GM23338 (cell line): ENCODE measurements around the gene ZNF385B. TPM values are rescaled to one million over a fixed set of nuclear protein-coding genes. Genes with fewer than 3 reads are reported as not detected.

Experiments
- ATAC-seq: fragments of 200-7000 bp; cut with Tn5 transposase; 3 replicates; pipeline ENCODE4 v1.9.1; 2020
- DNase-seq: peaks from one replicate; pipeline ENCODE4 v3.0.0-alpha.2; 2015; ENCODE audit warnings: low spot score
- H2AFZ ChIP-seq: fragments of 200-600 bp; sonication (generic); 2 replicates; pipeline ENCODE4 v1.8.0; 2016; ENCODE audit warnings: antibody characterized with exemption, mild to moderate bottlenecking, moderate library complexity
- H3F3A ChIP-seq: fragments of 200-600 bp; sonication (generic); replicated peaks from 2 replicates; pipeline ENCODE4 v1.8.0; 2017; ENCODE audit warnings: antibody characterized with exemption, mixed run types, low read depth
- H3K27ac ChIP-seq: fragments of 200-600 bp; sonication (generic); 2 replicates; pipeline ENCODE4 v1.6.1; 2016; ENCODE audit warnings: low read depth
- H3K27me3 ChIP-seq: fragments of 200-600 bp; sonication (generic); 2 replicates; pipeline ENCODE4 v1.8.0; 2016; ENCODE audit warnings: mild to moderate bottlenecking, mixed run types, moderate library complexity; ENCODE audit not compliant: insufficient read depth
- H3K36me3 ChIP-seq: fragments of 200-600 bp; sonication (generic); 2 replicates; pipeline ENCODE4 v1.8.0; 2016; ENCODE audit warnings: mild to moderate bottlenecking; ENCODE audit not compliant: insufficient read depth
- H3K4me1 ChIP-seq: fragments of 200-600 bp; sonication (generic); 2 replicates; pipeline ENCODE4 v1.8.0; 2016; ENCODE audit warnings: mild to moderate bottlenecking, moderate library complexity; ENCODE audit not compliant: insufficient read depth
- H3K4me2 ChIP-seq: fragments of 200-600 bp; sonication (generic); 2 replicates; pipeline ENCODE4 v1.7.1; 2017; ENCODE audit warnings: mixed run types
- H3K4me3 ChIP-seq: fragments of 200-600 bp; sonication (generic); 2 replicates; pipeline ENCODE4 v1.6.1; 2016; ENCODE audit warnings: mixed run types
- H3K79me2 ChIP-seq: fragments of 200-600 bp; sonication (generic); replicated peaks from 2 replicates; pipeline ENCODE4 v1.8.0; 2017; ENCODE audit warnings: mild to moderate bottlenecking; ENCODE audit not compliant: insufficient read depth
- H3K9me2 ChIP-seq: fragments of 200-600 bp; sonication (generic); 2 replicates; pipeline ENCODE4 v1.8.0; 2017; ENCODE audit not compliant: insufficient read depth
- H4K20me1 ChIP-seq: fragments of 200-600 bp; sonication (generic); replicated peaks from 2 replicates; pipeline ENCODE4 v1.8.0; 2017; ENCODE audit warnings: mild to moderate bottlenecking; ENCODE audit not compliant: insufficient read depth
- H3K27ac Mint-ChIP-seq: 2 replicates; pipeline ENCODE4 v1.8.0; 2020; ENCODE audit warnings: inconsistent platforms, mild to moderate bottlenecking, moderate library complexity, mixed read lengths
- H3K27me3 Mint-ChIP-seq: 3 replicates; pipeline ENCODE4 v1.8.0; 2022; ENCODE audit warnings: low read depth, mild to moderate bottlenecking, moderate library complexity, mixed read lengths, inconsistent platforms; ENCODE audit not compliant: insufficient read depth, poor library complexity
- H3K36me3 Mint-ChIP-seq: 3 replicates; pipeline ENCODE4 v1.8.0; 2021; ENCODE audit warnings: low read depth, mild to moderate bottlenecking, inconsistent platforms, moderate library complexity, mixed read lengths
- H3K4me1 Mint-ChIP-seq: 3 replicates; pipeline ENCODE4 v1.8.0; 2020; ENCODE audit warnings: mild to moderate bottlenecking, inconsistent platforms, mixed read lengths
- H3K4me3 Mint-ChIP-seq: 3 replicates; pipeline ENCODE4 v1.8.0; 2021; ENCODE audit warnings: moderate library complexity, mild to moderate bottlenecking, inconsistent platforms, mixed read lengths
- H3K9me3 Mint-ChIP-seq: 3 replicates; pipeline ENCODE4 v1.8.0; 2020; ENCODE audit warnings: moderate library complexity, mild to moderate bottlenecking, inconsistent platforms, mixed read lengths
- CREB1 ChIP-seq: fragments of 250-450 bp; sonication (Bioruptor Pico); IDR thresholded peaks from 2 replicates; pipeline ENCODE4 v1.5.0; 2020; ENCODE audit warnings: low read depth, mild to moderate bottlenecking, moderate library complexity
- EZH2 ChIP-seq: fragments of 200-600 bp; sonication (generic); IDR thresholded peaks from one replicate; pipeline ENCODE4 v1.8.0; 2017; ENCODE audit warnings: antibody characterized with exemption, mild to moderate bottlenecking, low read depth; ENCODE audit not compliant: unreplicated experiment
- EZH2phosphoT487 ChIP-seq: fragments of 200-600 bp; sonication (generic); IDR thresholded peaks from one replicate; pipeline ENCODE4 v1.8.1; 2018; ENCODE audit warnings: antibody characterized with exemption; ENCODE audit not compliant: unreplicated experiment
- JUNB ChIP-seq: IDR thresholded peaks from one replicate; pipeline ENCODE4 v1.6.1; 2016; ENCODE audit warnings: antibody characterized with exemption; ENCODE audit not compliant: unreplicated experiment
- NANOG ChIP-seq: IDR thresholded peaks from 2 replicates; pipeline ENCODE4 v1.6.1; 2016; ENCODE audit warnings: antibody characterized with exemption, borderline replicate concordance
- POLR2AphosphoS5 ChIP-seq: IDR thresholded peaks from 2 replicates; pipeline ENCODE4 v1.6.1; 2016; ENCODE audit warnings: antibody characterized with exemption, low read depth
- STAT1 ChIP-seq: IDR thresholded peaks from one replicate; pipeline ENCODE4 v1.6.1; 2016; ENCODE audit warnings: antibody characterized with exemption; ENCODE audit not compliant: unreplicated experiment
- ZNF114 ChIP-seq: fragments of 250-450 bp; sonication (Bioruptor Pico); IDR thresholded peaks from 2 replicates; pipeline ENCODE4 v1.5.0; 2020; ENCODE audit warnings: mild to moderate bottlenecking, moderate library complexity
- ZNF331 ChIP-seq: fragments of 250-450 bp; sonication (Bioruptor Pico); IDR thresholded peaks from 2 replicates; pipeline ENCODE4 v1.5.0; 2020; ENCODE audit warnings: low read depth, mild to moderate bottlenecking, moderate library complexity
- polyA plus RNA-seq: library from polyadenylated mRNA; unstranded; fragments of >200 nt; fragmentation: Nextera tagmentation; extraction: Ambion mirVana; gene quantifications from 2 replicates; pipeline ENCODE4 v1.2.1, GENCODE V29; 2016
- total RNA-seq: library from RNA; depleted of rRNA; stranded (reverse); fragments of >200 nt; shearing (Covaris generic); gene quantifications from 2 replicates; pipeline ENCODE4 v1.2.3, GENCODE V29; 2014
- TF ChIP-seq, protein P1 (sequence below): IDR thresholded peaks from 2 replicates; pipeline ENCODE4 v1.6.1; 2016; ENCODE audit warnings: antibody characterized with exemption
- TF ChIP-seq, protein P2 (sequence below): fragments of 250-450 bp; sonication (Bioruptor Pico); IDR thresholded peaks from 2 replicates; pipeline ENCODE4 v1.5.0; 2020; ENCODE audit warnings: mild to moderate bottlenecking, moderate library complexity
- TF ChIP-seq, protein P3 (sequence below): IDR thresholded peaks from one replicate; pipeline ENCODE4 v1.6.1; 2018; ENCODE audit warnings: antibody characterized with exemption; ENCODE audit not compliant: unreplicated experiment
- TF ChIP-seq, protein P4 (sequence below), 2 experiments: fragments of 200-600 bp in 1 of 2; sonication (generic) in 1 of 2; conservative IDR thresholded peaks; 2 replicates each; pipeline versions ENCODE4 v1.5.1 to v1.6.1; 2016 to 2017; ENCODE audit warnings: antibody characterized with exemption in 2 of 2, low read depth in 2 of 2, mild to moderate bottlenecking in 2 of 2, moderate library complexity in 1 of 2

Gene ZNF385B
- total and polyA plus RNA-seq, 2 experiments from 2014 or later: 1.5 to 4.6 TPM

DNA sequence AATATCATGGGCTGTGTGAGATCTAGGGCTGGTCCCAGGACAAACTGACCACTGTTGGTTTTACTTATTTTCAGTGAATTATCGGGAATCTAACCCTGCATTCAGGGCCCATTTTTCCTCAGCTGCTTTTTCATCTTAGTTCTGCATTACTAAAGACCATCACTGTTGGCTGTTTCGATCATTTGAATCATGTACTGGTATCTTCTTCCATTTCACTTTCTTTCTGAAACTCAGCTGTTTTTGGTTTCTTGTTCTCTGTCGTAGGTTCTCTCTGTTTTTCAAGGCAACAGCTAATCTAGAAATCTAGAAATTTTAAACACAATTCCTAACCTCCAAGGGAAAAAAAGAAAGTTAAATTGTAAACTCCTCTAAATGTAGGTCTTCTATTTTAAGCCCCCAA is 436.8 kb downstream of the ZNF385B start:
- Histone ChIP-seq H4K20me1 (no peaks in the 10 kb centered on the region), H3K27ac (no peak overlapping the region), H3K4me2 (no peak overlapping the region), H3K36me3 (no peaks in the 10 kb centered on the region), H3F3A (no peaks in the 10 kb centered on the region), H3K27me3 (no peaks in the 10 kb centered on the region), H3K9me2 (no peaks in the 10 kb centered on the region; the same call in 1 of the 2 replicates), H3K79me2 (no peaks in the 10 kb centered on the region), H3K4me3 (no peak overlapping the region), H2AFZ (peak overlapping the region; percentile 17; the same call in 1 of the 2 replicates), H3K4me1 (peaks cover 20% of the 10 kb centered on the region)
- Mint-ChIP-seq H3K9me3 (no peaks in the 10 kb centered on the region), H3K4me1 (peaks cover 18% of the 10 kb centered on the region), H3K27ac (no peak overlapping the region), H3K4me3 (no peak overlapping the region), H3K27me3 (peaks cover 2% of the 10 kb centered on the region), H3K36me3 (no peaks in the 10 kb centered on the region)
- no peak for DNase-seq
- TF ChIP-seq, protein P1, sequence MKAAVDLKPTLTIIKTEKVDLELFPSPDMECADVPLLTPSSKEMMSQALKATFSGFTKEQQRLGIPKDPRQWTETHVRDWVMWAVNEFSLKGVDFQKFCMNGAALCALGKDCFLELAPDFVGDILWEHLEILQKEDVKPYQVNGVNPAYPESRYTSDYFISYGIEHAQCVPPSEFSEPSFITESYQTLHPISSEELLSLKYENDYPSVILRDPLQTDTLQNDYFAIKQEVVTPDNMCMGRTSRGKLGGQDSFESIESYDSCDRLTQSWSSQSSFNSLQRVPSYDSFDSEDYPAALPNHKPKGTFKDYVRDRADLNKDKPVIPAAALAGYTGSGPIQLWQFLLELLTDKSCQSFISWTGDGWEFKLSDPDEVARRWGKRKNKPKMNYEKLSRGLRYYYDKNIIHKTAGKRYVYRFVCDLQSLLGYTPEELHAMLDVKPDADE: no peak
- TF ChIP-seq ZNF331 (no peak), ZNF114 (CRISPR knock-in tag) (no peak), NANOG (no peak), CREB1 (CRISPR knock-in tag) (no peak), POLR2AphosphoS5 (no peak), EZH2 (no peak), STAT1 (no peak), EZH2phosphoT487 (no peak), JUNB (no peak)
- TF ChIP-seq, protein P2, sequence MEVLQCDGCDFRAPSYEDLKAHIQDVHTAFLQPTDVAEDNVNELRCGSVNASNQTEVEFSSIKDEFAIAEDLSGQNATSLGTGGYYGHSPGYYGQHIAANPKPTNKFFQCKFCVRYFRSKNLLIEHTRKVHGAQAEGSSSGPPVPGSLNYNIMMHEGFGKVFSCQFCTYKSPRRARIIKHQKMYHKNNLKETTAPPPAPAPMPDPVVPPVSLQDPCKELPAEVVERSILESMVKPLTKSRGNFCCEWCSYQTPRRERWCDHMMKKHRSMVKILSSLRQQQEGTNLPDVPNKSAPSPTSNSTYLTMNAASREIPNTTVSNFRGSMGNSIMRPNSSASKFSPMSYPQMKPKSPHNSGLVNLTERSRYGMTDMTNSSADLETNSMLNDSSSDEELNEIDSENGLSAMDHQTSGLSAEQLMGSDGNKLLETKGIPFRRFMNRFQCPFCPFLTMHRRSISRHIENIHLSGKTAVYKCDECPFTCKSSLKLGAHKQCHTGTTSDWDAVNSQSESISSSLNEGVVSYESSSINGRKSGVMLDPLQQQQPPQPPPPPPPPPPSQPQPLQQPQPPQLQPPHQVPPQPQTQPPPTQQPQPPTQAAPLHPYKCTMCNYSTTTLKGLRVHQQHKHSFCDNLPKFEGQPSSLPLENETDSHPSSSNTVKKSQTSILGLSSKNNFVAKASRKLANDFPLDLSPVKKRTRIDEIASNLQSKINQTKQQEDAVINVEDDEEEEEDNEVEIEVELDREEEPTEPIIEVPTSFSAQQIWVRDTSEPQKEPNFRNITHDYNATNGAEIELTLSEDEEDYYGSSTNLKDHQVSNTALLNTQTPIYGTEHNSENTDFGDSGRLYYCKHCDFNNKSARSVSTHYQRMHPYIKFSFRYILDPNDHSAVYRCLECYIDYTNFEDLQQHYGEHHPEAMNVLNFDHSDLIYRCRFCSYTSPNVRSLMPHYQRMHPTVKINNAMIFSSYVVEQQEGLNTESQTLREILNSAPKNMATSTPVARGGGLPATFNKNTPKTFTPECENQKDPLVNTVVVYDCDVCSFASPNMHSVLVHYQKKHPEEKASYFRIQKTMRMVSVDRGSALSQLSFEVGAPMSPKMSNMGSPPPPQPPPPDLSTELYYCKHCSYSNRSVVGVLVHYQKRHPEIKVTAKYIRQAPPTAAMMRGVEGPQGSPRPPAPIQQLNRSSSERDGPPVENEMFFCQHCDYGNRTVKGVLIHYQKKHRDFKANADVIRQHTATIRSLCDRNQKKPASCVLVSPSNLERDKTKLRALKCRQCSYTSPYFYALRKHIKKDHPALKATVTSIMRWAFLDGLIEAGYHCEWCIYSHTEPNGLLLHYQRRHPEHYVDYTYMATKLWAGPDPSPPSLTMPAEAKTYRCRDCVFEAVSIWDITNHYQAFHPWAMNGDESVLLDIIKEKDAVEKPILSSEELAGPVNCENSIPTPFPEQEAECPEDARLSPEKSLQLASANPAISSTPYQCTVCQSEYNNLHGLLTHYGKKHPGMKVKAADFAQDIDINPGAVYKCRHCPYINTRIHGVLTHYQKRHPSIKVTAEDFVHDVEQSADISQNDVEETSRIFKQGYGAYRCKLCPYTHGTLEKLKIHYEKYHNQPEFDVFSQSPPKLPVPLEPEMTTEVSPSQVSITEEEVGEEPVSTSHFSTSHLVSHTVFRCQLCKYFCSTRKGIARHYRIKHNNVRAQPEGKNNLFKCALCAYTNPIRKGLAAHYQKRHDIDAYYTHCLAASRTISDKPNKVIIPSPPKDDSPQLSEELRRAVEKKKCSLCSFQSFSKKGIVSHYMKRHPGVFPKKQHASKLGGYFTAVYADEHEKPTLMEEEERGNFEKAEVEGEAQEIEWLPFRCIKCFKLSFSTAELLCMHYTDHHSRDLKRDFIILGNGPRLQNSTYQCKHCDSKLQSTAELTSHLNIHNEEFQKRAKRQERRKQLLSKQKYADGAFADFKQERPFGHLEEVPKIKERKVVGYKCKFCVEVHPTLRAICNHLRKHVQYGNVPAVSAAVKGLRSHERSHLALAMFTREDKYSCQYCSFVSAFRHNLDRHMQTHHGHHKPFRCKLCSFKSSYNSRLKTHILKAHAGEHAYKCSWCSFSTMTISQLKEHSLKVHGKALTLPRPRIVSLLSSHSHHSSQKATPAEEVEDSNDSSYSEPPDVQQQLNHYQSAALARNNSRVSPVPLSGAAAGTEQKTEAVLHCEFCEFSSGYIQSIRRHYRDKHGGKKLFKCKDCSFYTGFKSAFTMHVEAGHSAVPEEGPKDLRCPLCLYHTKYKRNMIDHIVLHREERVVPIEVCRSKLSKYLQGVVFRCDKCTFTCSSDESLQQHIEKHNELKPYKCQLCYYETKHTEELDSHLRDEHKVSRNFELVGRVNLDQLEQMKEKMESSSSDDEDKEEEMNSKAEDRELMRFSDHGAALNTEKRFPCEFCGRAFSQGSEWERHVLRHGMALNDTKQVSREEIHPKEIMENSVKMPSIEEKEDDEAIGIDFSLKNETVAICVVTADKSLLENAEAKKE: no peak
- TF ChIP-seq, protein P3, sequence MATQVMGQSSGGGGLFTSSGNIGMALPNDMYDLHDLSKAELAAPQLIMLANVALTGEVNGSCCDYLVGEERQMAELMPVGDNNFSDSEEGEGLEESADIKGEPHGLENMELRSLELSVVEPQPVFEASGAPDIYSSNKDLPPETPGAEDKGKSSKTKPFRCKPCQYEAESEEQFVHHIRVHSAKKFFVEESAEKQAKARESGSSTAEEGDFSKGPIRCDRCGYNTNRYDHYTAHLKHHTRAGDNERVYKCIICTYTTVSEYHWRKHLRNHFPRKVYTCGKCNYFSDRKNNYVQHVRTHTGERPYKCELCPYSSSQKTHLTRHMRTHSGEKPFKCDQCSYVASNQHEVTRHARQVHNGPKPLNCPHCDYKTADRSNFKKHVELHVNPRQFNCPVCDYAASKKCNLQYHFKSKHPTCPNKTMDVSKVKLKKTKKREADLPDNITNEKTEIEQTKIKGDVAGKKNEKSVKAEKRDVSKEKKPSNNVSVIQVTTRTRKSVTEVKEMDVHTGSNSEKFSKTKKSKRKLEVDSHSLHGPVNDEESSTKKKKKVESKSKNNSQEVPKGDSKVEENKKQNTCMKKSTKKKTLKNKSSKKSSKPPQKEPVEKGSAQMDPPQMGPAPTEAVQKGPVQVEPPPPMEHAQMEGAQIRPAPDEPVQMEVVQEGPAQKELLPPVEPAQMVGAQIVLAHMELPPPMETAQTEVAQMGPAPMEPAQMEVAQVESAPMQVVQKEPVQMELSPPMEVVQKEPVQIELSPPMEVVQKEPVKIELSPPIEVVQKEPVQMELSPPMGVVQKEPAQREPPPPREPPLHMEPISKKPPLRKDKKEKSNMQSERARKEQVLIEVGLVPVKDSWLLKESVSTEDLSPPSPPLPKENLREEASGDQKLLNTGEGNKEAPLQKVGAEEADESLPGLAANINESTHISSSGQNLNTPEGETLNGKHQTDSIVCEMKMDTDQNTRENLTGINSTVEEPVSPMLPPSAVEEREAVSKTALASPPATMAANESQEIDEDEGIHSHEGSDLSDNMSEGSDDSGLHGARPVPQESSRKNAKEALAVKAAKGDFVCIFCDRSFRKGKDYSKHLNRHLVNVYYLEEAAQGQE: no peak
- TF ChIP-seq, protein P4, sequence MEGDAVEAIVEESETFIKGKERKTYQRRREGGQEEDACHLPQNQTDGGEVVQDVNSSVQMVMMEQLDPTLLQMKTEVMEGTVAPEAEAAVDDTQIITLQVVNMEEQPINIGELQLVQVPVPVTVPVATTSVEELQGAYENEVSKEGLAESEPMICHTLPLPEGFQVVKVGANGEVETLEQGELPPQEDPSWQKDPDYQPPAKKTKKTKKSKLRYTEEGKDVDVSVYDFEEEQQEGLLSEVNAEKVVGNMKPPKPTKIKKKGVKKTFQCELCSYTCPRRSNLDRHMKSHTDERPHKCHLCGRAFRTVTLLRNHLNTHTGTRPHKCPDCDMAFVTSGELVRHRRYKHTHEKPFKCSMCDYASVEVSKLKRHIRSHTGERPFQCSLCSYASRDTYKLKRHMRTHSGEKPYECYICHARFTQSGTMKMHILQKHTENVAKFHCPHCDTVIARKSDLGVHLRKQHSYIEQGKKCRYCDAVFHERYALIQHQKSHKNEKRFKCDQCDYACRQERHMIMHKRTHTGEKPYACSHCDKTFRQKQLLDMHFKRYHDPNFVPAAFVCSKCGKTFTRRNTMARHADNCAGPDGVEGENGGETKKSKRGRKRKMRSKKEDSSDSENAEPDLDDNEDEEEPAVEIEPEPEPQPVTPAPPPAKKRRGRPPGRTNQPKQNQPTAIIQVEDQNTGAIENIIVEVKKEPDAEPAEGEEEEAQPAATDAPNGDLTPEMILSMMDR (conservative IDR thresholded peaks at IDR 0.05; ENCODE audit: low read depth in 2 of 2): no peak
- no peak for ATAC-seq
